ENCODE results near the gene PTPN13.

The PTPN13 gene

GRCh38 chr4:86587381-86588140 lies 6.6 kb upstream of the PTPN13 start:
- DNase-seq (ENCODE audit: low read depth) = no peak
- no peak overlapping the region for H3K4me3 ChIP-seq (ENCODE audit: low read depth, low read length)
- TF ChIP-seq CTCF (IDR thresholded peaks at IDR 0.05; ENCODE audit: low read depth, low read length, missing control alignments) = no peak

- H3K4me3 ChIP-seq (ENCODE audit: low read depth, low read length) = no peak overlapping the region
- no peak for DNase-seq (ENCODE audit: low read depth)
- no peak for TF ChIP-seq CTCF (IDR thresholded peaks at IDR 0.05; ENCODE audit: low read depth, low read length, missing control alignments)
Measured at GRCh38 chr4:86592553-86593249, 1.4 kb upstream of the PTPN13 start.

DNA sequence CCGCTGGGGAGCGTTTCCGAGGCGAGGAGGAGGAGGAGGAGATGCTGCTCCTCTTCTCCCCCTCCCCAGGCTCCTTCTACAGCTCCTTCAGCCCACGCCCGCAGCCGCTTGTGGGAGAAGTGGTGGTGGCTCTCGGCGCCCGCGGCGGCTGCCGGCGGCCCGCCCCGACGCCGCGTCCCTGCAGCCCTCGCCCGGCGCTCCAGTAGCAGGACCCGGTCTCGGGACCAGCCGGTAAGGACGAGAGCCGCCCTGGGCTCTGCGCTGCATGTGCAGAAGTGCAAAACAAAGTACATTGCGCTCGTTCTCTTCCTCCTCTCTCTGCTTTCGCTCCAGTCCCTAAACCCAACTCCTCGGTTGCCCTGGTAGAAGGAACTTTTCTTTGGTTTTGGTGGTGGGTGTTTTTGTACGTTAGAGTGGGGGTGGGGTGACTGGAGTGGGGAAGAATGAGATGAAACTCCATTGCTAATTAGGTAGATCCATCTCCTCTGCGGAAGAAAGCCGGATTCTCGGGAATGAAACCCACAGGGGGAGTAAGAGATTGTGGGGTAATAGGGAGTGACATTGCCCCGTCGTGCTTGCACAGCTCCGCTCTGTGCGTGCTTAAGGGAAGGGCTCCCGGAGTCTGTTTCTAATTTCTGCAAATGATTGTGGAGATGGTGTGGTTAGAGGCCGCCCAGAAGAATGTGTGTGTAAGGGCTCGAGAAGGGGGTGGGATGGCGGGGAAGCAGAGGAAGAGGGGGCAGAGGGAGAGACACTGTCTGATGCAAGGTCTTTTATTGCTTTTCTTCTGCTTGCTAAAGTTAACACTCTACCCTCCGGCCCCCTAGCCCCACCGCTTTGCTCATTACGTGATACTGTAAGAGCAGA lies 677 bp downstream of the PTPN13 start:
- H3K4me3 ChIP-seq (ENCODE audit: low read depth, low read length) = peak overlapping the region; percentile 37
- TF ChIP-seq CTCF (IDR thresholded peaks at IDR 0.05; ENCODE audit: low read depth, low read length, missing control alignments) = no peak
- no peak for DNase-seq (ENCODE audit: low read depth)

GRCh38 chr4:86595426-86595805 lies 1.3 kb downstream of the PTPN13 start:
- TF ChIP-seq CTCF (IDR thresholded peaks at IDR 0.05; ENCODE audit: low read depth, low read length, missing control alignments) = no peak
- no peak overlapping the region for H3K4me3 ChIP-seq (ENCODE audit: low read depth, low read length)
- no peak for DNase-seq (ENCODE audit: low read depth)

DNA sequence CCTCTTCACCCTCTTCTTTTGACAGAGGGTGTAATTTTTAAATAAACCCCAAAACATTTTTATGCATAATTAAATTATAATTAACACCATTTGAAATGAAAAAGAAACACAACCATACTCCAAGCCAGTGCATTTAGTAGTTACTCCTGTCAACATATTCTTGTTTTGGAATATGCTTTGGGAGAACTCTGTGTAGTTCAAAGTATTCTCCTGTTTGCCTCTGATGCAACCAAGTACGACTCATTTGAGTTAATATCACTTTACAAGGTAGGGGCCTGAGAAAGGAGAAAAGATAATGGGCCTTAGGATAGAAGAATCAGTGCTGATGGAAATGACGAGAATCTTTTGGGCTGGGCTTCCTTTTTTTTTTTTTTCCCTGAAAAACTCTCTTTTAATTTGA lies 2.7 kb downstream of the PTPN13 start:
- no peak for DNase-seq (ENCODE audit: low read depth)
- H3K4me3 ChIP-seq (ENCODE audit: low read depth, low read length) = no peak overlapping the region
- TF ChIP-seq CTCF (IDR thresholded peaks at IDR 0.05; ENCODE audit: low read depth, low read length, missing control alignments) = no peak

DNA sequence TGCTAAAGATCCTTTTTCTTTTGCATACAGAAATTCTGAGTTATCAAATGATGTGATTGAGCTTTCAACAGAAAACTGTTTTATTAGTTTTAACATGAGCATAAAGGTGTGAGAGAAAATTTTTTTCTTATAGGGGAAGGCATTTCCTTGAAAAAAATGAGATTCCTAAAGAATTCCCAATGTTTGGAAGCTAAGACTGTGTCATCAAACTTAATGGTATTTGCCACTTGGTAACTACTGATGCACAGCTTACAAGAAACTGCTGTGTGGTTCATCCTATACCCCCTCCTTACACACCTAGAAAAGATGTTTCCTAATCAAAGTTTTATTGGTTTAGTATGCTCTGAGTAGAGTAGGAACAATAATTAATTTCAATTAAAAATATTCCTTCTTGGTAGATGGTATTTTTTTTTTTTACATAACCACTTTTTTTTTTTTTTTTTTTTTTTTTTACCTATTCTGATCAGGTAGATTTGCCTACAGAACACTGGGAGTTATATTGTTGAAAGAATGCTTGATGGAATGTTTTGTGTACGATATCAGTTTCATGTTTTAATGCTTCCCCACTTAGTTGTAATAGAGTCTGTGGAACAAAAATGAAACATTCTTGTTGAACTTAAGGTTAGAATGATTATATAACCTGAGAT lies 6.0 kb downstream of the PTPN13 start:
- DNase-seq (ENCODE audit: low read depth) = no peak
- H3K4me3 ChIP-seq (ENCODE audit: low read depth, low read length) = no peak overlapping the region
- TF ChIP-seq CTCF (IDR thresholded peaks at IDR 0.05; ENCODE audit: low read depth, low read length, missing control alignments) = no peak
